Gastrocnemius medialis (tissue), 4 donors: ENCODE data around the gene ZNF487.

Experiments
- CTCF ChIP-seq, 5 experiments: fragments of 450-650 bp in 3 of 5; fragments of 200-600 bp in 2 of 5; sonication (generic) in 2 of 5; IDR thresholded peaks in 4 of 5; conservative IDR thresholded peaks in 1 of 5; 1 replicate in 4 of 5; 2 replicates in 1 of 5; pipeline ENCODE4 v1.5.1; 2016 to 2019; ENCODE audit warnings: antibody characterized with exemption in 5 of 5, mild to moderate bottlenecking in 3 of 5, moderate library complexity in 3 of 5
- POLR2A ChIP-seq, 2 donors: fragments of 450-650 bp; IDR thresholded peaks; one replicate each; pipeline ENCODE4 v1.6.1; 2017; ENCODE audit warnings: antibody characterized with exemption in 2 of 2, mild to moderate bottlenecking in 2 of 2, moderate library complexity in 2 of 2

DNA sequence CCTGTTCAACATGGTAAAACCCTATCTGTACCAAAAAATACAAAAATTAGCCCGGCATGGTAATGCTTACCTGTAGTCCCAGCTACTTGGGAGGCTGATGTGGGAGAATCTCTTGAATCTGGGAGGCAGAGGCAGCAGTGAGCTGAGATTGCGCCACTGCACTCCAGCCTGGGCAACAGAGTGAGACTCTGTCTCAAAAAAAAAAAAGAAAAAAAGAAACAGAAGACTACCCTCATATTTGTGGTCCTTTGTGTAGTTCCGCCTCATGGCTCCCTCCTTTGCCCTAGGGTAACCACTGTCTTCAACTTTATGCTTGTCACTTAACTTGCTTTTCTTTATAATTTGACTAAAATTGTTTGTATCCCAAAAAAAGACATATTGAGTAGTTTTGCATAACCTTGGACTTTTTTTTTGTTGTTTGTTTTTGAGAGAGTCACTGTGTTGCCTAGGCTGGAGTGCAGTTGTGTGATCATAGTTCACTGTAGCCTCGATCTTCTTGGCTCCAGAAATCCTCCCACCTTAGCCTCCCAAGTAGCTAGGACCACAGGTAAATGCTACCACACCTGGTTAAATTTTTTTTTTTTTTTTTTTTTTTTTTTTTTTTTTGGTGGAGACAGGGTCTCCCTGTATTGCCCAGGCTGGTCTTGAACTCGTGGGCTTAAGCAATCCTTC is 3.7 kb downstream of the ZNF487 start:
- no peak for TF ChIP-seq CTCF (IDR thresholded peaks at IDR 0.05 in 4 of 5, conservative IDR thresholded peaks at IDR 0.05 in 1 of 5)
- TF ChIP-seq POLR2A (IDR thresholded peaks at IDR 0.05) = no peak
